Measurements from ENCODE around the gene DIS3L2.

DIS3L2 gene

DNA sequence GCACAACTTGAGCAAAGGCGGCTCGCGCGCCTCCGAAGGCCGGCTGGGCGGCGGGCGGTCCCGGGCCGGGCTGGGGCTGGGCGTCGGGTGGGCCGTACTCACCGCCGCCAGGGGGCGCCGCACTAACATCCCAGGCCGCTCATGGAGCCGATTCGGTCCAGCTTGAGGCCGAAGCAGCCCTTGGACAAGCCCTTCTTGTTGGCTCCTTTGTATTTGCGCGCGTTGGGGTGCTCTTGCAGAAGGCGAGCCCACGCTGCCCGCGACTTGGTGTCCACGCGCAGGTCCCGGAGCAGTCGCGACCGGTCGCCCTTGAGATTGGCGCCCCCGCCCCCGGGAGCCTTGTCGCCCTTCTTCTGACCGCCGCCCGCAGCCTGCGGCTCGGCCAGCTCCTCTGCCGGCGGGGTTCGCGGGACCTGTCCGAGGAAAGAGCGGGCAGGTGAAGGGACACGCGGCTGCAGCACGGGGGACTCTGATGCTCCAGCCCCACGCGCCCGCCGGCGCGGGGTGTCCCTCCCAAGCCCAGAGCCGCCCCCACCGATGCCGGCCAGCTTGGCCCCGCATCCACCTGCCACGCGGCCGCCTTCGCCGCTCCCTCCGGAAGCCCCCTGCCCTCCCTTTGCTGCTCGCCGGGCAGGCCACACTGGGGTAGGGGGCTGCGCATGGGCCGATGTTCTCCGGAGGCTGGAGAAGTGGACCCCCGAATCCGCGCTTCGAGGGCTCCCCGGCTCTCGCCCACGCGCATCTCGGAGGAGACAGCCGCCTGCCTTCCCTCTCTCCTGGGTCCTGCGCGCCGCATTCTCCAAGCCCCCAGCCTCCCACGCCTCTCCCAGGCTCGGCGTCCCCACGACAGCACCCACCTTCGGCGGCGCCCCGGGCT, 36.0 kb upstream of the DIS3L2 start:
- Mint-ChIP-seq H3K36me3 (ENCODE audit: low read depth) (no peaks in the 10 kb centered on the region), H3K27ac (no peak overlapping the region), H3K27me3 (peaks cover 43% of the 10 kb centered on the region), H3K4me1 (ENCODE audit: low read depth) (peaks cover 9% of the 10 kb centered on the region), H3K4me3 (peak overlapping the region; percentile 67), H3K9me3 (no peaks in the 10 kb centered on the region)

DNA sequence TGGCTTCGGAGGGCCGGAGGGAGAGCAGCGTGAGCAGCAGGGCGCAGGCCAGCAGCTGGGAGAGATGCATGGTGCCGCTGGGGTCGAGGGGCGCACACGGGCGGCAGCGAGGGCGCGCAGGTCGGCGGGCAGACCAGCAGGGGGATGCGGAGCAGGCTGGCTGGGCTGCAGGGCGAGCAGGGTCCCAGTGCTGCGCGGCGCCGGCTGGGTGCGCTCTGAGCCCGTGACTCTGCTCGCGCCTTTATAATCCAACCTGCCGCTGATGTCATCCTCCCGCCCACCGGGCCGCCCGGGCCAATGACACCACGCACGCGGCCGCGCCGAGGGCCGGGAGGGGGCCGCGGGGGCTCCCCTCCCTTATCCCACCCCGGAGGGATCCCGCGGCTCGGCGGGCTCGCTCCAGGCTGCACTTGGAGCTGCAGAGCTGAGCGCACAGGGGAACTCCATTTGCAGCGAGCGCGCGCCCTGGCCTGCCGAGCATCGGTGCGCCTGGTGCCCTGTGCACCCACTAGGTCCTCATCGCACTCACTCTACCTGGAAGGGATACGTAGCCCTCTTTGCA, 35.3 kb upstream of the DIS3L2 start, which contains the start of gene NPPC:
Gene NPPC, minus strand, starts transcription at position 217 of the 562 bp plus-strand sequence. Its CDS starts 147 bp downstream, at position 70.
- H3K9me3 Mint-ChIP-seq, result no peaks in the 10 kb centered on the region
- H3K36me3 Mint-ChIP-seq (ENCODE audit: low read depth), result no peaks in the 10 kb centered on the region
- peaks cover 43% of the 10 kb centered on the region for H3K27me3 Mint-ChIP-seq
- peak within 1 kb of the TSS; percentile 67 for H3K4me3 Mint-ChIP-seq
- H3K4me1 Mint-ChIP-seq (ENCODE audit: low read depth), result peaks cover 9% of the 10 kb centered on the region
- no peak within 1 kb of the TSS for H3K27ac Mint-ChIP-seq

DNA sequence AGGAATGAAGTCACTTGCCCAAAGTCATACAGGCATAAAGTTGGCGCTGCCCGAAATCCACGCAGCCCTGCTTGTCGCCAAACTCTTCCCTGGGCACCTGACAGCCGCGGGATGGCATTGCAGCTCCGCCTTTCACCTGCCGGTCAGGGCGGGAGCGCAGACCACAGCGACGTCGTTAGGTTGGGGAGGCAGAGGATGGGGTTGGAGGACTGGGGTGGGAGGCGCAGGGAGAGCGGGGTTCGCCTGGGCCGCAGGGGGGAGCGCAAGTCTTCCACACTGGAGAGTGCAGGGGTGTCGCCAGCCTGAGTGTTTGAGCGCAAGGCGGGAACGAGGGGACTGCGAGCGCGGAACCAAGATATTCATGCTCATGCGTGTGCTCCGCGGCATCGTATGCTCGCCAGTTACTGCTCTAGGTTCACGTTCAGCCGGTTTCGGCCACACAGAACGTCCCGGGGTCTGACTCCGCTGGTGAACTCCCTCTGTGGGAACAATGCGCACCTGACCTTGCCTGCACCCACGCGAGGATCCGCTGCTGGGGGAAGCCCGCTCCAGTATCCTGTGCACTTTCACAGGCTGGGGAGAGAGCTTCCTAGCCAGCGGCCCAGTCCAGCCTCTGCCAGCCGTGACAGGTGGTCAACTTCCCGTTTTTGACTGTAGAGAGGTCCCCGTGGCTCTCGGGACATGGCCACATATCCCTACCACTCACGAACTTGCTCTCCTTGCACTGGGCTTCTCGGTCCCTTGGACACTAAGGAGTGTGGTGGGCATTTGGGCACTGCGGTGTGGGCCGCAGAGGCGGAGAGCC, 34.5 kb upstream of the DIS3L2 start:
- no peaks in the 10 kb centered on the region for H3K9me3 Mint-ChIP-seq
- H3K4me1 Mint-ChIP-seq (ENCODE audit: low read depth), result peaks cover 9% of the 10 kb centered on the region
- no peaks in the 10 kb centered on the region for H3K36me3 Mint-ChIP-seq (ENCODE audit: low read depth)
- no peak overlapping the region for H3K27ac Mint-ChIP-seq
- peaks cover 43% of the 10 kb centered on the region for H3K27me3 Mint-ChIP-seq
- peak overlapping the region; percentile 67 for H3K4me3 Mint-ChIP-seq

DNA sequence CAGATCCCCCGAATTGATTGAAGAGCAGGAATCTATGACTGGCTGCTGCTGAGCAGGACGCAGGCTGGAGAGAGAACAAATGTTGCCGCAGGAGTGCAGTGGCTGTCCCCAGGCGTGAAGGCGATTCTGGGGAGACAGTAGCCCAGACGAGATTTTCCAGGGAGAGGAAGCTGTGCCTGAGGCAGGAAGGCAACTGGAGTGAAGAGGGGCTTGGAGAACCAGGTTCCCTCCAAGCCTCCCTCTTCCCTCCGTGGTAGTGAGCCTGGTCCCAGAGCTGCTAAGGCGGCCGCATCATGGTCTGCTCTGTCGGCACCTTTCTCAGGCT, 34.0 kb upstream of the DIS3L2 start:
- H3K36me3 Mint-ChIP-seq (ENCODE audit: low read depth), result no peaks in the 10 kb centered on the region
- H3K27me3 Mint-ChIP-seq, result peaks cover 43% of the 10 kb centered on the region
- no peaks in the 10 kb centered on the region for H3K9me3 Mint-ChIP-seq
- no peak overlapping the region for H3K27ac Mint-ChIP-seq
- no peak overlapping the region for H3K4me3 Mint-ChIP-seq
- peaks cover 9% of the 10 kb centered on the region for H3K4me1 Mint-ChIP-seq (ENCODE audit: low read depth)

DNA sequence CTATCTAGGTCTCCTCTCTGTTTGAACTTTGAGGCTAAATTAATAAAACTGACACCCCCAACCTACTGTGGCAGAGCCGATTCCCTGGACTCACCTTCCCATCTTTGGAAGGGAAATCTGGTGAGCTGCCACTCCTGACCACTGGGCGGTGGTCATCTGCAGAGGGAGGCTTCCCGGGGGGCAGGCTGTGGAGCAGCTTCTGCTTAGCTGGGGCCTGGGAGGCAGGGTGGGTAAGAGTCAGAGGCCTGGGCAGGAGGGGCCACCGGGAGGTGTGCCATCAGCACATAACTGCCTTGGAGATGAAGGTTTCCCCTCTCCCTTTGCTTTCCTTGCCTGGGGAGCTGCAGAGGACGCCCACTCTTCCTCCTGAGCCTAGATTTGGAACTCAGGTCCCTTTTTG, 33.0 kb upstream of the DIS3L2 start:
- Mint-ChIP-seq H3K4me1 (ENCODE audit: low read depth) (peaks cover 9% of the 10 kb centered on the region), H3K9me3 (no peaks in the 10 kb centered on the region), H3K27me3 (peaks cover 42% of the 10 kb centered on the region), H3K27ac (no peak overlapping the region), H3K36me3 (ENCODE audit: low read depth) (no peaks in the 10 kb centered on the region), H3K4me3 (no peak overlapping the region)

DNA sequence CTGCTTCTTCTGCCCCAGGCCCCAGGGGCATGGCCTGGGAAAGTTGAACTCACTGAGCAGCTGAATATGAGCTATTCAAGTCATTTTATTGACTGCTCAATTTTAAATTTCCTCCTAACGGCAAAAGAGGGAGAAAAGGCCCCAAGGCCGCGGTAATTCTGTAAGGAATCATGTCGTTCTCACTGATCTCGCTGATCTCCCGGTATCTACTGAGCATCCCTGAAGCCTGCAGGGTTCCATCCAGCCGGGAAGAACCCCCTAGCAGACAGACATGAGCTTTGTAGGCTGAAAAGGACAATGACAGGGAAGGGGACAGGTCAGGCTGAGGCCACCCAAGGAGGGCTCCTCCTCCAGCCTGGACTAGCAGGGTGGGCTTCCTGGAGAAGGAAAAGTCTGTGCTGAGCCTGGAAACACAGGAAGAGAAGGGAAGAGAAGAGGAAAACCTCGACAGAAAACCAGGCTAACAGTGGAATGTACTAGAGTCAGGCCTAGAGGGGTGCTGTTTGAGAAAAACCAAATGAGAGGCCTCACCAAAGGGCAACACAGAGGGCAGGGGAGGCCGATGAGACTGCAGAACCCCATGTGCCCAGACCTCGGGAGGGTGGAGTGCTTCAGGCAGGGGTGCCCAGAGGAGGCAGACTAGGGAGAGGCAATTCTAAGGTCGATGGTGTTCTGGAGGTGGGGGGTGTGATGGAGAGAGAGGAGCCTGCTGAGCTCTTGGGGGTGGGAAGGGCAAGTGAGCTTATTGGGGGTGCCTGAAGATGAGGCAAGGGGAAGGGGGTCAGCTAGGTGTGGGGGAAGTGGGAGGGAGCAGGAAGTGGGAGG, 32.4 kb upstream of the DIS3L2 start:
- H3K27me3 Mint-ChIP-seq, result peaks cover 36% of the 10 kb centered on the region
- no peaks in the 10 kb centered on the region for H3K36me3 Mint-ChIP-seq (ENCODE audit: low read depth)
- no peak overlapping the region for H3K27ac Mint-ChIP-seq
- H3K9me3 Mint-ChIP-seq, result no peaks in the 10 kb centered on the region
- H3K4me3 Mint-ChIP-seq, result no peak overlapping the region
- peaks cover 9% of the 10 kb centered on the region for H3K4me1 Mint-ChIP-seq (ENCODE audit: low read depth)

DNA sequence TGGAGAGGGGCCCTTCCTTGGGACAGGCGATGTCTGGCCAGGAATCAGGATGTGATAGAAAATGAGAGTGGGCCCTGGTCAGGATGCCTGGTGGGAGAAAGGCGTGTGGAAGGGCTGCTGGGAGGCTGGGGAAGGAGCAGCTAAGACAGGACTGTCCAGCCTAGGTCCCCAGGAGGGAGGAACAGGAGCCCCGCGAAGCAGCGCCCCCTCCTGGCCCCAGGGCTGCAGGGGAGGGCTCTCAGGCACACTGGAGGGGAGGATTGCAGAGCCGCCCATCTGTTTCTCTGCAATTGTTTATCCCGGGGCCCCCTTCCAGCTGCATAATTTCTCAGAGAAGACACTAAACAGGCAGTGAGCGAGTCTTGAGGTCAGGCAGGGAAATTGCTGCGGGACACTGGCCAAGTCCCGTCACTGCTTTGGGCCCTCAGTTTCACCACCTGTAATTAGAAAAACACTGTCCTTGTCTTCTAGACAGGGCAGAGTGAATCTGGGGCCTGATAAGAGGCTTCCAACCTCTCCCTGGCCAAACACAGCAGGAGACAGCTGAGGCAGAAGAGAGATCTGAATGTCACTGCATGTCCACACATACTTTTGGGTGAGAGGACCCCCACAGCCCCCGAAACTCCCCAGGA, 31.4 kb upstream of the DIS3L2 start:
- Mint-ChIP-seq H3K4me3 (no peak overlapping the region), H3K36me3 (ENCODE audit: low read depth) (no peaks in the 10 kb centered on the region), H3K4me1 (ENCODE audit: low read depth) (peaks cover 9% of the 10 kb centered on the region), H3K27me3 (peaks cover 26% of the 10 kb centered on the region), H3K9me3 (no peaks in the 10 kb centered on the region), H3K27ac (no peak overlapping the region)

DNA sequence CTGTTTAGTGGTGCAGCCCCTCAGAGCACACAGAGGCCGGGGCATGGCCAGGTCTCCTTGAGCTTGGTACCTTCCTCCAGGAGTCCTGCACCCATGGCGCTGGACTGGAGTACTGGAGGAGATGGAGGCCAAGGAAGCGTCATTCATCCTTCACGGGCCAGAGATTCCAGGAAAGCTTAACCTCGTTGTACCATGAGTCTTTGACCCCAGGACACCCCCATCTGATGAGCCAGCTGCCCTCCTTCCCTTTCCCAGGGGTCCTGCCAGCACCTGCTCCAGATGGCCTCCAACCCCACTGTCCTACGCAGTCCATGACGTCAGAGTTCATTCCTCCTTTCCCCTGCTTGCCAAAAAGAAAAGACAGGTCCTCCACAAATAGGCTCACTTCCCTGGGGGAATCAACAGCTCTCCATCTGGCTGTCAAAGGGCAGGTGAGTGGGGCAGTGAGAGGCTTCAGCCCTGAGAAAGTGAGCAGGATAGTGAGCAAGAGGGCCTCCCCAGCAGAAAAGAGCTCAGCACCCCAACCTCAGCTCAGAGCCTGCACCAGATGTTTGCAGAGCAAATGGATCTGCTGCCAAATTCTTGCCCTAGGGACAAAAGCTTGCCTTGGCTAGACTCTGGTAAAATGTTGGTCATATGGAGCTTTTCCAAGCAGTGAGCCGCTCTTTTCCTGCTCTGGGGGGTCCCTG, 30.8 kb upstream of the DIS3L2 start:
- no peak overlapping the region for H3K4me3 Mint-ChIP-seq
- H3K27me3 Mint-ChIP-seq, result peaks cover 26% of the 10 kb centered on the region
- no peaks in the 10 kb centered on the region for H3K36me3 Mint-ChIP-seq (ENCODE audit: low read depth)
- H3K9me3 Mint-ChIP-seq, result no peaks in the 10 kb centered on the region
- H3K27ac Mint-ChIP-seq, result no peak overlapping the region
- H3K4me1 Mint-ChIP-seq (ENCODE audit: low read depth), result peaks cover 9% of the 10 kb centered on the region

DNA sequence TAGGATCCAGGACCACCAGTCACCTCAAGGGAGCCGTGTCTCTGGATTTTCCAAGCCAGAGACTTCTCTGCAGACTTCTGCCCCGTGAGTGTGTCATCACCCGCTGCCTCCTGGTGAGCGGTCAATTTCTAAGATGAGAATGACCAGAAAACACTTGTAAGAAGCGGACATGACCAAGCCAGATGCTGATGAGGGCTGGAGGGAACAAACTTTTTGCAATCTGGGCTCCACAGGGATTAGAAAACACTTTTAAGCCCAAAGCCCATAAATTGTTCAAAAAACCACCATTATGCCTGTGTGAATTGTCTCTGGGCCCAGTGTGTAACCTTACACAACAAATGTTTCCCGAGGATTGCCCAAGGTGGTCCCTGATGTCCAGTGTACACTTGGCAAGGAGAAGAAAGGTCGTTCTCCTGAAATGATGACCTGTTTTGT, 30.0 kb upstream of the DIS3L2 start:
- Mint-ChIP-seq H3K9me3 (no peaks in the 10 kb centered on the region), H3K27me3 (peaks cover 25% of the 10 kb centered on the region), H3K4me1 (ENCODE audit: low read depth) (peaks cover 8% of the 10 kb centered on the region), H3K4me3 (no peak overlapping the region), H3K27ac (no peak overlapping the region), H3K36me3 (ENCODE audit: low read depth) (no peaks in the 10 kb centered on the region)

DNA sequence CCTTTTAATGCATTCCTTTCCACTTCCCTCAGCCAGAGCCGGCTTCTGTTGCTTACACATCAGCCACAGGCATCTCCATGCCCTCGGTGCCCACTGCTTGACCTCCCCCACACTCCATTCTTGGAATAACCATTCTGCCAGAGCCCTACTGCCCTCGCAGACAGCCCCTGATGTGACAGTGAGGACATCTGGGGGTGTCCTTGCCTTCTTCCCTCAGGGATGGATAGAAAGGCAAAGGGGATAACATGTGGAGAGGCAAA, 28.9 kb upstream of the DIS3L2 start:
- peaks cover 14% of the 10 kb centered on the region for H3K27me3 Mint-ChIP-seq
- H3K4me1 Mint-ChIP-seq (ENCODE audit: low read depth), result no peaks in the 10 kb centered on the region
- no peak overlapping the region for H3K27ac Mint-ChIP-seq
- H3K4me3 Mint-ChIP-seq, result no peak overlapping the region
- H3K9me3 Mint-ChIP-seq, result no peaks in the 10 kb centered on the region
- H3K36me3 Mint-ChIP-seq (ENCODE audit: low read depth), result no peaks in the 10 kb centered on the region

DNA sequence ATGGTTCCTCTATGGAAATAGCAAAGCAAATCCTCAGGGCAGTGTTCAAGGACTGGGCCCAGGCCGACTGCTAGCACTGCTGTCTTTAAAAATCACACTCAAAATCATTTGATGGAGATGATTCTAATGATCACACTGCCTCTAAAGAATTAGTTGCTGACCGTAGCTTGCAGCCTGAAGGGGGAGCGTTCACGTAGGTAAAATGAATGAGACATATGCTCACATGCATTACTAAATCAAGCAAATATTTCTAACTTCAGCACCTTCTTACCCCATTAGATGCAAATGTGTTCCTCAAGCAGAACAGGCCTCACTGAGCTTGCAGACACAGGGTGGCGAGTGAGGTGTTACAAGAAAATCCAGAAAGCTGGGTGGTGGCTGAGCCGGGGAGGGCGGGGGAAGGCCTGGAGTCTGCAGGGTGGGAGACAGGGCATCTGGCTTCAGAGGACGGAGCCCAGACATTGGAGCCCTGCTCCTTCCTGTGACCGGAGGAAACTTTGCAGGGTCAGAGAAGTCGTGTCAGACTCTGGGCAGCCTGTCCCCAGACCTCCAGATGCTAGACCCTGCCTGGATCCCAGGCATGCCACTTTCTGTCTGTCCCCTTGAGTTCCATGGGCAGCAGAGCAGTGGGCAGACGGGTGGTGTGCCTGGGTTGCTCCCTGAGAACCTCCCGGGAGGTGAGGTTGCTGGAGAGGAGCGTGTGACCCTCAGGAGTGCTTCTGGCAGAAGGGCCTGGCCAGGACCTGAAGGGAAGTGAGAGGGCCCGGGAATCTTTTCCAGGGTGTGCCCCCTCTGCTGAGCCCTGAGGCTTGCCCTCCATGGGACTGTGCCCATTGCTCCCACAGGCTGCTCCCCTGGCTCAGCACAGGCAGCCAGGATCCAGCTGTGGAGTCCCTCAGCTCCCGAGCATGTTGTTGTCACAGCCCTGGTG, 28.3 kb upstream of the DIS3L2 start:
- H3K27ac Mint-ChIP-seq, result no peak overlapping the region
- no peak overlapping the region for H3K4me3 Mint-ChIP-seq
- H3K9me3 Mint-ChIP-seq, result no peaks in the 10 kb centered on the region
- H3K36me3 Mint-ChIP-seq (ENCODE audit: low read depth), result no peaks in the 10 kb centered on the region
- H3K4me1 Mint-ChIP-seq (ENCODE audit: low read depth), result no peaks in the 10 kb centered on the region
- H3K27me3 Mint-ChIP-seq, result peaks cover 8% of the 10 kb centered on the region

DNA sequence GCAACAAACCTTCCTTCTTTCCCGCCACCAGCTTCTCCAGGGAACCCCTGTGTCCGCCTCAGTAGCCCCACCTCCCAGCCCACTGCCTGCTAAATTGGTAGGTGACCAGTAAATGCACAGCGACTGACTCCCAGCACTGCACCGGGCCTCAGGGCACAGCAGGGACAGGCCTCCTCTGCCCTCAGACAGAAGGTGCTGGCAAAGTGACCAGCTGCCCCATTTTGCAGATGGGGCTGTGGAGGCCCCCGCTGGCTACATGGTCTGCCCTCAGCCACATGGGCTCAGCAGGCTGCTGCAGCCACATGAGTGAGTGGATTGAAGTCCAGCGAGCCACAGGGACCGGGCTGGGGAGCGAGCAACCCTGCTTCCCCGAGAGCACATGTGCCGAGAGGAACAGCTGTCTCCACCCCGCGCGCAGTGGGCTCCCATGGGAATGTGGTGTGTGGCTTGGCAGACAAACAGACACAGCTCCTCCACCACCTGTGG, 27.6 kb upstream of the DIS3L2 start:
- Mint-ChIP-seq H3K27me3 (peaks cover 2% of the 10 kb centered on the region), H3K9me3 (no peaks in the 10 kb centered on the region), H3K27ac (no peak overlapping the region), H3K36me3 (ENCODE audit: low read depth) (no peaks in the 10 kb centered on the region), H3K4me1 (ENCODE audit: low read depth) (no peaks in the 10 kb centered on the region), H3K4me3 (no peak overlapping the region)
